AG09319 (cell line): Measurements from ENCODE around the gene DRD2.

Source experiments
- DNase-seq: peaks from one replicate; pipeline ENCODE4 v3.0.0-alpha.2; 2010; ENCODE audit warnings: low read depth; ENCODE audit errors: extremely low read depth
- TF ChIP-seq, protein P1 (sequence below): IDR thresholded peaks from 2 replicates; pipeline ENCODE4 v1.5.1; 2011; ENCODE audit warnings: low read depth, mild to moderate bottlenecking, inconsistent platforms, low read length, moderate library complexity

DRD2 gene

DNA sequence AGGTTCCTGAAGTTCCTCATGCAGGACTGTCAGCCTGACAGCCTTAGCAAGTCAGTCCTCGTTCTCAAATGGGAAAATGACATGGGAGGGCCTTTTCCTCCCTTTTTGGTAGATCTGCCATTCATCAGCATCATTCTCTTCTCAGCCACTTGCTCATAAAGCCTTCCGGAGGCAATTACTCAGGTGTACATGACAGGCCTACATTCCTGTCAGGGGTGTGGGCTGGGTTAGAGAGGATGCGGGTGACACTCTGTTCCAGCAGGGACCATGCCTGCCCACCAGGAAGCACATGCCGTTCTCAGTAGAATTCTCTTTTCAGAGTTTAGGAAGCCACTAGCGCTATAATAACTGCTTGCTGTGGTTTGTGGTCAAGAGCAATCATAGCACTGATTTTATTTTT lies 111.8 kb downstream of the DRD2 start:
- TF ChIP-seq, protein P1, sequence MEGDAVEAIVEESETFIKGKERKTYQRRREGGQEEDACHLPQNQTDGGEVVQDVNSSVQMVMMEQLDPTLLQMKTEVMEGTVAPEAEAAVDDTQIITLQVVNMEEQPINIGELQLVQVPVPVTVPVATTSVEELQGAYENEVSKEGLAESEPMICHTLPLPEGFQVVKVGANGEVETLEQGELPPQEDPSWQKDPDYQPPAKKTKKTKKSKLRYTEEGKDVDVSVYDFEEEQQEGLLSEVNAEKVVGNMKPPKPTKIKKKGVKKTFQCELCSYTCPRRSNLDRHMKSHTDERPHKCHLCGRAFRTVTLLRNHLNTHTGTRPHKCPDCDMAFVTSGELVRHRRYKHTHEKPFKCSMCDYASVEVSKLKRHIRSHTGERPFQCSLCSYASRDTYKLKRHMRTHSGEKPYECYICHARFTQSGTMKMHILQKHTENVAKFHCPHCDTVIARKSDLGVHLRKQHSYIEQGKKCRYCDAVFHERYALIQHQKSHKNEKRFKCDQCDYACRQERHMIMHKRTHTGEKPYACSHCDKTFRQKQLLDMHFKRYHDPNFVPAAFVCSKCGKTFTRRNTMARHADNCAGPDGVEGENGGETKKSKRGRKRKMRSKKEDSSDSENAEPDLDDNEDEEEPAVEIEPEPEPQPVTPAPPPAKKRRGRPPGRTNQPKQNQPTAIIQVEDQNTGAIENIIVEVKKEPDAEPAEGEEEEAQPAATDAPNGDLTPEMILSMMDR = no peak
- DNase-seq = no peak
